ENCODE data around the gene SEMA3D. TPM values are rescaled to one million over a fixed set of nuclear protein-coding genes. Genes with fewer than 3 reads are reported as not detected.

SEMA3D gene
- total RNA-seq, 1 experiment from 2014 or later = 0.90 TPM

GRCh38 chr7:85031475-85031874 lies 155.4 kb downstream of the SEMA3D start:
- H3K4me3 ChIP-seq (ENCODE audit: insufficient read depth, low read depth, low read length) = no peak overlapping the region
- no peak for DNase-seq
- H3K27me3 ChIP-seq (ENCODE audit: control insufficient read depth, insufficient read depth, low read length) = no peaks in the 10 kb centered on the region
- no peaks in the 10 kb centered on the region for H3K36me3 ChIP-seq (replicated peaks; ENCODE audit: control insufficient read depth, insufficient read depth, low read length)

DNA sequence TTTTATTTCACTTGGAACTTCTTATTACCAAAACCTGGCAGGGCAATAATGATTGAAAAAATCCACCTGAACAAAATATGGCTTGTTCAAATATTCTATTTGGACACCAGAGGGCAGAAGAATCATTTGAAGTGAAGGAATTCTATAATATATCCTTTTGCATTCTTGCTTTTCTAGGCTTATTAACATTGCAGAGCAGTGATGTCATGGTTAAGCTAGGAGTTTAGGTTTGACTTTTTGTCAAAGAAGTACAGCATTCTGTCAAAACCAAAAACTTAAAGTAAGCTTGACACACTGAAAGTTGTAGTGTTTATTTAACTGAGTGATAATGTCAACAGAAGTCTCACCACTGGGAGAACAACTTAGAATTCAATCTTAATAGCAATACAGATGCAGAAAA lies 156.0 kb downstream of the SEMA3D start:
- H3K4me3 ChIP-seq (ENCODE audit: insufficient read depth, low read depth, low read length) = no peak overlapping the region
- H3K27me3 ChIP-seq (ENCODE audit: control insufficient read depth, insufficient read depth, low read length) = no peaks in the 10 kb centered on the region
- no peaks in the 10 kb centered on the region for H3K36me3 ChIP-seq (replicated peaks; ENCODE audit: control insufficient read depth, insufficient read depth, low read length)
- no peak for DNase-seq

DNA sequence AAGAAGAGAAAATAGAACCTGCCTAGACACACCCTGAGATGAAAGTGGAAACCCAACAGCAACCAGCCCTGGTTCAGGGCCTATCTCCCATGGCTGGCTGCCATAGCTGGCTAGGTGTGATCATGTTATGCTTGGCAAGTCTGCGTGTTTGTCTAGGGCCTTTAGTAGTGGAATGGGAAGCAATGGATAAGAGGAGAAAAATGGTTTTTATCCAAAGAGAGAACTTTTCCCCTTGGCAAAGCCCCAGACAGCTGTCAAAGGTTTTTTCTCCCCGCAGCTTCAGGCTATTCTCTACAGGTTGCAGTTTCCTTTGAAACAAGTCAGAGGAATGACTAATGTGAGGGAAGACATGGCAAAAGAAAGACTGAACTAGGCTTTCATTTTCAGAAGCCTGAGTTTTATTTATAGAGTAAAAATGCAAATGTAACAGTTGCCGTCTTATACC lies 161.5 kb downstream of the SEMA3D start:
- H3K27me3 ChIP-seq (ENCODE audit: control insufficient read depth, insufficient read depth, low read length) = no peaks in the 10 kb centered on the region
- H3K4me3 ChIP-seq (ENCODE audit: insufficient read depth, low read depth, low read length) = no peak overlapping the region
- no peaks in the 10 kb centered on the region for H3K36me3 ChIP-seq (replicated peaks; ENCODE audit: control insufficient read depth, insufficient read depth, low read length)
- DNase-seq = no peak

DNA sequence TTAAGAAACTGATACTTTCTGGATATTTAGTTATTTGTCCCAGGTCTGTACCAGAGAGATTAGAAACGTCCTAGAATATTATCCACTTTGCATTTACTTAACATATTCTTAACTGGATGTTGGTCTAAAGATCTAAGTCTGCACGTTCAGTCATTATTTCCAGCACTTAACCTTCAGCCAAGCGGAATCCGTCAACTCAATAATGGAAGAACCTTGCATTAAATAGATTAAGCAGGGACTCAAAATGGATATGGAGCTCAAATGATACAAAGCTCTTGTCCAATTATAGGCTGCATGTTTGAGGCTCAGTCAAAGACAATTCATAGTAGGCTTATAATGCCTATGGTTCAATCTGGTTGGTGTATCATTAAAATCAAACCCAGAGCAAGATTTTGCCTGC lies 162.9 kb downstream of the SEMA3D start:
- no peak for DNase-seq
- Histone ChIP-seq H3K27me3 (ENCODE audit: control insufficient read depth, insufficient read depth, low read length) (no peaks in the 10 kb centered on the region), H3K36me3 (replicated peaks; ENCODE audit: control insufficient read depth, insufficient read depth, low read length) (no peaks in the 10 kb centered on the region)

GRCh38 chr7:85023066-85023712 lies 163.7 kb downstream of the SEMA3D start:
- Histone ChIP-seq H3K27me3 (ENCODE audit: control insufficient read depth, insufficient read depth, low read length) (no peaks in the 10 kb centered on the region), H3K36me3 (replicated peaks; ENCODE audit: control insufficient read depth, insufficient read depth, low read length) (no peaks in the 10 kb centered on the region), H3K4me3 (ENCODE audit: insufficient read depth, low read depth, low read length) (no peak overlapping the region)
- no peak for DNase-seq

More for the DNA sequence above, 162.9 kb downstream of the SEMA3D start:
- H3K4me3 ChIP-seq (ENCODE audit: insufficient read depth, low read depth, low read length) = no peak overlapping the region

DNA sequence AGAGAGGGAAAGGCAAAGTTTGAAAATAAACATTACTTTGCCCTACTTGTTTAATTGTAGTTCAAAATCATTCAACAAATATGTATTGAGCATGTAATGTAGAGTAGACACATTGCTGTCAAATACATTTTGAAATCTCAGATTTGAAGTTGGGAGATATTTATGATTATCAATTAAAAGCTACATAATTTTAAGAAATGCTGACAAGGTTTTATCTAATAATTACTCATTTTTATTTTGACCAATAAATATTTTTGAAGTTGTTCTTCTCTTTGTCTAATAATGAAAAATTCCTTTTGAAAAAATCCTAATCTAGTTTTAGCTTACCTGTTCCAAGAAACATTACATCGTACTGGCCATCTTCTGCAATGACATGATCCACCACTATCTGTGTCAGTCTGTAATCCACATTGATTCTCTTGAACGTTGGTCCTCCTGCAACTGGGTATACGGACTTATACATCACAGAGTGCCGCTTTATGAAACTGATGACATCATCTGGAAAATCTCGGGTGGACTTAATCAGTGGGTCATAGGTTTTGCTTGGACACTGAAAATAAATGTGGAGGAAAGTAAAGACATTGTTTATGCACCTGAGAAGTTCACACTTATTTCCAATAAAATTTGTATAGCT lies 164.7 kb downstream of the SEMA3D start:
- no peak for DNase-seq
- no peaks in the 10 kb centered on the region for H3K36me3 ChIP-seq (replicated peaks; ENCODE audit: control insufficient read depth, insufficient read depth, low read length)
- H3K27me3 ChIP-seq (ENCODE audit: control insufficient read depth, insufficient read depth, low read length) = no peaks in the 10 kb centered on the region
- no peak overlapping the region for H3K4me3 ChIP-seq (ENCODE audit: insufficient read depth, low read depth, low read length)

- DNase-seq = no peak
- H3K4me3 ChIP-seq (ENCODE audit: insufficient read depth, low read depth, low read length) = no peak overlapping the region
- H3K27me3 ChIP-seq (ENCODE audit: control insufficient read depth, insufficient read depth, low read length) = no peaks in the 10 kb centered on the region
- no peaks in the 10 kb centered on the region for H3K36me3 ChIP-seq (replicated peaks; ENCODE audit: control insufficient read depth, insufficient read depth, low read length)
Observed at GRCh38 chr7:85021101-85021704, 165.7 kb downstream of the SEMA3D start.

DNA sequence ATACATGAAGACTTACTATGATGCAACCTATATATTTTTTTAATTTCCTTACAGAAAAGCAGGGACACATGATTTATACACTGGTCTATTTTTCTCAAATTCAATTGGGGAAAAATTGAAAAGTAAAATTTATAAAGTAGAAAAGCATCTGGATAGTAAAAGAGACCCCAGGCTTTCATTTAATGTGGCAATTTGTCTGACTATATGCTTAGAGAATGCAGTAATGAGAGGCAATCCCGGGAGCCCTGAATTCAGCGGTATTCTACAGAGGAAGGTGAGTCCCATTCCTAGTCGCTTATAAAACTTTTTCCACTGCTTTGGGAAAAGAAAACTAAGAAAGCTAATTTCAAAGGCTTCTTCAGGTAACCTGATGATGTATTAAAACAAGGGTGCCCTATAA lies 167.1 kb downstream of the SEMA3D start:
- no peak overlapping the region for H3K4me3 ChIP-seq (ENCODE audit: insufficient read depth, low read depth, low read length)
- H3K27me3 ChIP-seq (ENCODE audit: control insufficient read depth, insufficient read depth, low read length) = no peaks in the 10 kb centered on the region
- no peak for DNase-seq
- no peaks in the 10 kb centered on the region for H3K36me3 ChIP-seq (replicated peaks; ENCODE audit: control insufficient read depth, insufficient read depth, low read length)

DNA sequence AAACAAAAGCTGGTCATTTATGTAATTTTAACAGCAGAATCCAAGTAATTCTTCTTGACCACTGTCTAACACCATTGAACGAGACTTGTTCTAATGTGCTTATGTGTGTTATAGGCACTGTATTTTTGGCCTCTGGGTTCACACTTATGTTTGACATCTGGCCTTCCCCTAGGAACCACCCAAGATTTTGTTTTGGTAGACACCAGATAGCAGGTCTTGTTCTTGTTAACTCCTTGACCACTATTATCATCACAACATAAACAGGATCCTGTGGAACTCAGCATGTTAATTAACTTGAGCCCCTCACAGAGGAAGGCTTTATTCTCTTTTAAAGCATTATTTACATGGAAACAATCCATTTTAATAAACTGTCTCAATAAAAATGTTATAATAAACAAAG lies 167.7 kb downstream of the SEMA3D start:
- no peaks in the 10 kb centered on the region for H3K27me3 ChIP-seq (ENCODE audit: control insufficient read depth, insufficient read depth, low read length)
- H3K4me3 ChIP-seq (ENCODE audit: insufficient read depth, low read depth, low read length) = no peak overlapping the region
- DNase-seq = no peak
- H3K36me3 ChIP-seq (replicated peaks; ENCODE audit: control insufficient read depth, insufficient read depth, low read length) = no peaks in the 10 kb centered on the region

- H3K4me3 ChIP-seq (ENCODE audit: insufficient read depth, low read depth, low read length) = no peak overlapping the region
- DNase-seq = no peak
- no peaks in the 10 kb centered on the region for H3K27me3 ChIP-seq (ENCODE audit: control insufficient read depth, insufficient read depth, low read length)
- no peaks in the 10 kb centered on the region for H3K36me3 ChIP-seq (replicated peaks; ENCODE audit: control insufficient read depth, insufficient read depth, low read length)
Observed at GRCh38 chr7:85018498-85018897, 168.4 kb downstream of the SEMA3D start.

- Histone ChIP-seq H3K36me3 (replicated peaks; ENCODE audit: control insufficient read depth, insufficient read depth, low read length) (no peaks in the 10 kb centered on the region), H3K27me3 (ENCODE audit: control insufficient read depth, insufficient read depth, low read length) (no peaks in the 10 kb centered on the region), H3K4me3 (ENCODE audit: insufficient read depth, low read depth, low read length) (no peak overlapping the region)
- DNase-seq = no peak
Observed at GRCh38 chr7:85016286-85016685, 170.6 kb downstream of the SEMA3D start.

DNA sequence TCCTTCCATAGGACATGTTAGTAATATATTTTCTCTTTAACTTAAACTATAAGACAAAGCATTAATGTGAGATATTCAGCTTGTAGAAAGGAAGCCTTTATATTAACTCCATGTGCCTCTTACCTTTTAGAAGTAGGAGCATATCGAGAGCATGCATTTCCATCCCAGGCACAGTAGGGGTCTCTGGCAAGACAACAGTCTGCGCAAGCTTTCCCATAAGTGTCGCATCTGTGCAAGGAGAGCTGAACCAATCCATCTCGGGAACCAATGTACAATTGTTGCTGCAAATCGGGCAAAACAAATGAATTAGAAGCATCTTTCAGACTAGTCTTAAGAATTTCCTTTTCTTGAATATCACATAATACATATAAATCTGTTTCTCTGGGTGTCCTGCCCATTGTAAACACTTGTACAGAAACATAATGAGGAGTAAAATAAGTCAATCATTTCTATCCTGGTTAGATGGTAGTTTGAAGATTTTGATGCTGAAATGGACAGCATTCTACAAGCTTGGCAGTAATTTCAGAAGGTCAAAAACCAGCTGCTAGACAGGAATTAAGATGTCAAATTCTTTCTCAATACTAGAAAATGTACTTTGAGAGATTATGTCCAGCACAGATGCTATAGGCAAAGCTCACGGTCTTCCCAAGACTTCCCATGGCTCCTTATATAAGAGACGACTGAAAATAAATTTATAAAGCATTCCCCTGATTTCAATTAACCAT lies 171.8 kb downstream of the SEMA3D start:
- H3K27me3 ChIP-seq (ENCODE audit: control insufficient read depth, insufficient read depth, low read length) = no peaks in the 10 kb centered on the region
- H3K4me3 ChIP-seq (ENCODE audit: insufficient read depth, low read depth, low read length) = no peak overlapping the region
- no peaks in the 10 kb centered on the region for H3K36me3 ChIP-seq (replicated peaks; ENCODE audit: control insufficient read depth, insufficient read depth, low read length)
- no peak for DNase-seq

DNA sequence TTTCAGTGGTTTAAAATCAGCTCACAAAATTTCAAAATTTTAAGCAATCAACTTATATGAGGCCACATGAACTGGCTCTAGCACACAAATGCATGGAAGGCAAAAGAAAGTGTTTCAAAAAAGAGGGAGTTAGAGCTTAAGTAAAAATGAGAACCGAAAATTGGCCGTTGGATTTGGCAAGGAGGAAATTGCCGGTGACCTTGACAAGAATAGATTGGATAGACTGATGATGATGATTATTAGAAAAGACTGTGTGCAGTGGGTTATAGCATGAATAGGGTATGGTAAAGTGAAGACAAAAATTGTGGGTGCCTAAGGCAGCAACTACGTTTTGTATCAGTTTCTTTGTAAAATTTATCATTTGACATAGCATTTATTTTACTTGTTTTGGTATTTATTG lies 175.7 kb downstream of the SEMA3D start:
- Histone ChIP-seq H3K27me3 (ENCODE audit: control insufficient read depth, insufficient read depth, low read length) (no peaks in the 10 kb centered on the region), H3K4me3 (ENCODE audit: insufficient read depth, low read depth, low read length) (no peak overlapping the region), H3K36me3 (replicated peaks; ENCODE audit: control insufficient read depth, insufficient read depth, low read length) (no peaks in the 10 kb centered on the region)
- no peak for DNase-seq

GRCh38 chr7:85010306-85010705 lies 176.6 kb downstream of the SEMA3D start:
- Histone ChIP-seq H3K4me3 (ENCODE audit: insufficient read depth, low read depth, low read length) (no peak overlapping the region), H3K27me3 (ENCODE audit: control insufficient read depth, insufficient read depth, low read length) (no peaks in the 10 kb centered on the region), H3K36me3 (replicated peaks; ENCODE audit: control insufficient read depth, insufficient read depth, low read length) (no peaks in the 10 kb centered on the region)
- DNase-seq = no peak

GRCh38 chr7:85006754-85007153 lies 180.1 kb downstream of the SEMA3D start:
- H3K4me3 ChIP-seq (ENCODE audit: insufficient read depth, low read depth, low read length) = no peak overlapping the region
- no peak for DNase-seq
- H3K36me3 ChIP-seq (replicated peaks; ENCODE audit: control insufficient read depth, insufficient read depth, low read length) = no peaks in the 10 kb centered on the region
- no peaks in the 10 kb centered on the region for H3K27me3 ChIP-seq (ENCODE audit: control insufficient read depth, insufficient read depth, low read length)

Measured in H7 (cell line).